K562 (cell line): ENCODE data around the gene EFCAB12.

Experiments used
- EZH2 ChIP-seq: IDR thresholded peaks from 2 replicates; pipeline ENCODE4 v1.6.1; 2012; ENCODE audit warnings: low read depth, mild to moderate bottlenecking, inconsistent platforms, low read length, borderline replicate concordance
- FUS ChIP-seq: fragments of 200-400 bp; formaldehyde crosslinking; optimal IDR thresholded peaks from 2 replicates; pipeline ENCODE3; 2017; ENCODE audit warnings: low read depth, low read length
- ILK ChIP-seq: fragments of 450-650 bp; IDR thresholded peaks from 2 replicates; pipeline ENCODE4 v1.6.1; 2016; ENCODE audit warnings: missing genetic modification characterization, low read depth, mild to moderate bottlenecking, missing compliant biosample characterization, moderate library complexity, borderline replicate concordance
- KDM1A ChIP-seq, 2 experiments: fragments of 450-650 bp; IDR thresholded peaks; 2 replicates each; pipeline ENCODE4 v1.6.1; 2016; ENCODE audit warnings: mild to moderate bottlenecking in 2 of 2
- MYC ChIP-seq, 2 experiments: fragments of 250-450 bp in 1 of 2; sonication (Bioruptor Pico) in 1 of 2; IDR thresholded peaks; 2 replicates each; pipeline versions ENCODE4 v1.5.1 to v1.6.1; 2012 to 2021; ENCODE audit warnings: low read depth in 2 of 2, borderline replicate concordance in 1 of 2, improper control_type of control experiment in 1 of 2, low read length in 1 of 2, mild to moderate bottlenecking in 1 of 2, moderate library complexity in 1 of 2
- SMARCA4 ChIP-seq: fragments of 450-650 bp; IDR thresholded peaks from 2 replicates; pipeline ENCODE4 v1.6.1; 2016
- TOE1 ChIP-seq, 2 experiments: fragments of 450-650 bp in 1 of 2; sonication (generic) in 1 of 2; formaldehyde crosslinking in 1 of 2; IDR thresholded peaks; 2 replicates each; pipeline versions ENCODE4 v1.7.1 to v1.8.0; 2016 to 2022; ENCODE audit warnings: borderline replicate concordance in 2 of 2, mild to moderate bottlenecking in 2 of 2, antibody characterized with exemption in 1 of 2, inconsistent platforms in 1 of 2, low read depth in 1 of 2, missing genetic modification reagents in 1 of 2, moderate library complexity in 1 of 2

- TF ChIP-seq FUS (no peak), MYC (IDR thresholded peaks at IDR 0.05; ENCODE audit: low read depth, low read length) (no peak), MYC (CRISPR knock-in tag; IDR thresholded peaks at IDR 0.05; ENCODE audit: borderline replicate concordance, low read depth) (no peak), KDM1A (IDR thresholded peaks at IDR 0.05) (no peak), SMARCA4 (no peak), ILK (tag) (no peak), EZH2 (no peak), TOE1 (IDR thresholded peaks at IDR 0.05; ENCODE audit: borderline replicate concordance) (no peak), TOE1 (CRISPR knock-in tag; IDR thresholded peaks at IDR 0.05; ENCODE audit: borderline replicate concordance, low read depth) (no peak)
Observed at GRCh38 chr3:129425619-129426018, 2.8 kb downstream of the EFCAB12 start.
